Neural crest cell (in vitro differentiated cells): ENCODE results near the gene KCNV2. TPM values are rescaled to one million over a fixed set of nuclear protein-coding genes. Genes with fewer than 3 reads are reported as not detected.

Experiments
- DNase-seq: peaks from one replicate; pipeline ENCODE4 v3.0.0; 2021; ENCODE audit warnings: low read depth, mixed read lengths, low spot score
- H3K27ac Mint-ChIP-seq: one replicate; pipeline ENCODE4 v1.8.0; 2021; ENCODE audit warnings: mild to moderate bottlenecking, mixed read lengths; ENCODE audit not compliant: unreplicated experiment
- H3K27me3 Mint-ChIP-seq: 2 replicates; pipeline ENCODE4 v1.8.0; 2021; ENCODE audit warnings: low read depth, mild to moderate bottlenecking, mixed read lengths
- H3K36me3 Mint-ChIP-seq: 2 replicates; pipeline ENCODE4 v1.8.0; 2021; ENCODE audit warnings: low read depth, mild to moderate bottlenecking, mixed read lengths
- H3K4me1 Mint-ChIP-seq: 2 replicates; pipeline ENCODE4 v1.8.0; 2021; ENCODE audit warnings: mixed read lengths
- H3K4me3 Mint-ChIP-seq: one replicate; pipeline ENCODE4 v1.8.0; 2021; ENCODE audit warnings: mild to moderate bottlenecking, mixed read lengths
- H3K9me3 Mint-ChIP-seq: 2 replicates; pipeline ENCODE4 v1.8.0; 2021; ENCODE audit warnings: mixed read lengths
- total RNA-seq: library from RNA; stranded (reverse); gene quantifications from 2 replicates; pipeline ENCODE4 v1.2.1, GENCODE V29; 2021
- TF ChIP-seq, protein P1 (sequence below): fragments of 200-600 bp; sonication (generic); conservative IDR thresholded peaks from 2 replicates; pipeline ENCODE4 v1.5.0; 2021; ENCODE audit warnings: antibody characterized with exemption, mild to moderate bottlenecking

Gene KCNV2
- total RNA-seq, 1 donor from 2014 or later = not detected

DNA sequence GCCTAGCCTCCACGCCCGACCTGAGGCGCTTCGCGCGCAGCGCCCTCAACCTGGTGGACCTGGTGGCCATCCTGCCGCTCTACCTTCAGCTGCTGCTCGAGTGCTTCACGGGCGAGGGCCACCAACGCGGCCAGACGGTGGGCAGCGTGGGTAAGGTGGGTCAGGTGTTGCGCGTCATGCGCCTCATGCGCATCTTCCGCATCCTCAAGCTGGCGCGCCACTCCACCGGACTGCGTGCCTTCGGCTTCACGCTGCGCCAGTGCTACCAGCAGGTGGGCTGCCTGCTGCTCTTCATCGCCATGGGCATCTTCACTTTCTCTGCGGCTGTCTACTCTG, 1.4 kb downstream of the KCNV2 start:
- Mint-ChIP-seq H3K36me3 (peaks cover 24% of the 10 kb centered on the region), H3K4me1 (peaks cover 11% of the 10 kb centered on the region), H3K4me3 (no peak overlapping the region), H3K27ac (no peak overlapping the region), H3K9me3 (peaks cover 5% of the 10 kb centered on the region), H3K27me3 (no peaks in the 10 kb centered on the region)
- TF ChIP-seq, protein P1, sequence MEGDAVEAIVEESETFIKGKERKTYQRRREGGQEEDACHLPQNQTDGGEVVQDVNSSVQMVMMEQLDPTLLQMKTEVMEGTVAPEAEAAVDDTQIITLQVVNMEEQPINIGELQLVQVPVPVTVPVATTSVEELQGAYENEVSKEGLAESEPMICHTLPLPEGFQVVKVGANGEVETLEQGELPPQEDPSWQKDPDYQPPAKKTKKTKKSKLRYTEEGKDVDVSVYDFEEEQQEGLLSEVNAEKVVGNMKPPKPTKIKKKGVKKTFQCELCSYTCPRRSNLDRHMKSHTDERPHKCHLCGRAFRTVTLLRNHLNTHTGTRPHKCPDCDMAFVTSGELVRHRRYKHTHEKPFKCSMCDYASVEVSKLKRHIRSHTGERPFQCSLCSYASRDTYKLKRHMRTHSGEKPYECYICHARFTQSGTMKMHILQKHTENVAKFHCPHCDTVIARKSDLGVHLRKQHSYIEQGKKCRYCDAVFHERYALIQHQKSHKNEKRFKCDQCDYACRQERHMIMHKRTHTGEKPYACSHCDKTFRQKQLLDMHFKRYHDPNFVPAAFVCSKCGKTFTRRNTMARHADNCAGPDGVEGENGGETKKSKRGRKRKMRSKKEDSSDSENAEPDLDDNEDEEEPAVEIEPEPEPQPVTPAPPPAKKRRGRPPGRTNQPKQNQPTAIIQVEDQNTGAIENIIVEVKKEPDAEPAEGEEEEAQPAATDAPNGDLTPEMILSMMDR = no peak
- DNase-seq = no peak

DNA sequence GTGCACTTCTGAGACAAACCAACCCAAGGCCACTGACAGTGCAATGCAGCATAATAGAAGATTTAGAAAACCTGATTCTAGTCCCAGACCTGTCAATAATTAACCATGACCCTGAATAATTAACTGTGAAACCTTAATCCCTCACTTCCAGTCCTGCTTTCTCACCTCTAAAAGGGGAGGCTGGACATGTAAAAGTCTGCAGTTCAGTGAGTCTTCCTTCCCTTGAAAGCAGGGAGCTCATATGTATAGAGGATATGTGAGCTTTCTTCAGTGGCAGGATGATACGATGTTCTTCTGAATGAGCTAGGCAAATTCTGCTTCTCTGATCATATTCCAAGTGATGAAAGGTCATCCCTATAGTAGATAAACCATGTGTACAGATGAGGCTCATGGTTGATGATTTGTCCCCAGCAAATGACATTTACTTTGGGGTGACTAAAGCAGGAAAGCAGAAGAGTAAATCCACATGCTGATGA, 2.9 kb downstream of the KCNV2 start:
- peaks cover 22% of the 10 kb centered on the region for H3K36me3 Mint-ChIP-seq
- no peaks in the 10 kb centered on the region for H3K27me3 Mint-ChIP-seq
- TF ChIP-seq, protein P1 = no peak
- H3K9me3 Mint-ChIP-seq = peaks cover 3% of the 10 kb centered on the region
- DNase-seq = no peak
- no peak overlapping the region for H3K4me3 Mint-ChIP-seq
- peaks cover 18% of the 10 kb centered on the region for H3K4me1 Mint-ChIP-seq
- no peak overlapping the region for H3K27ac Mint-ChIP-seq

DNA sequence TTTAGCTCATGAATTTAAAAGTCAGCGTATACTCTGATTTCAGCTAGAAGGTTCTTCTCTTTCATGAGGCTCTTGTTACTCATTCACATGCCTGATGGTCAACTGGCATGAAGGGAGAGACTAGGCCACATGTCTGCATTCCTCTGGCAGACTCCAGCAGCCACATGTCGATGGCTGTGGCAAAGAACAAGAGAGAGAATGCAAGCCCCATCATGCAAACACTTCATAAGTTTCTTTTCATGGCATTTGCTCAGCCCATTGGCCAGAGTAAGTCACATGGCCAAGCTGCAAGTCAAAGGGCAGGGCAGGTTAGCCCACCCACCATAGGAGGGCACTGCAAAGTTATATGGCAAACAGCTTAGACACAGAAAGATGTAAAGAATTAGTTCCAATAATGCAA, 5.4 kb downstream of the KCNV2 start:
- no peak for DNase-seq
- Mint-ChIP-seq H3K4me1 (peaks cover 22% of the 10 kb centered on the region), H3K36me3 (peaks cover 13% of the 10 kb centered on the region), H3K27me3 (no peaks in the 10 kb centered on the region), H3K4me3 (peak overlapping the region; percentile 54), H3K9me3 (peaks cover 3% of the 10 kb centered on the region), H3K27ac (peak overlapping the region; percentile 40)
- TF ChIP-seq, protein P1 = no peak

DNA sequence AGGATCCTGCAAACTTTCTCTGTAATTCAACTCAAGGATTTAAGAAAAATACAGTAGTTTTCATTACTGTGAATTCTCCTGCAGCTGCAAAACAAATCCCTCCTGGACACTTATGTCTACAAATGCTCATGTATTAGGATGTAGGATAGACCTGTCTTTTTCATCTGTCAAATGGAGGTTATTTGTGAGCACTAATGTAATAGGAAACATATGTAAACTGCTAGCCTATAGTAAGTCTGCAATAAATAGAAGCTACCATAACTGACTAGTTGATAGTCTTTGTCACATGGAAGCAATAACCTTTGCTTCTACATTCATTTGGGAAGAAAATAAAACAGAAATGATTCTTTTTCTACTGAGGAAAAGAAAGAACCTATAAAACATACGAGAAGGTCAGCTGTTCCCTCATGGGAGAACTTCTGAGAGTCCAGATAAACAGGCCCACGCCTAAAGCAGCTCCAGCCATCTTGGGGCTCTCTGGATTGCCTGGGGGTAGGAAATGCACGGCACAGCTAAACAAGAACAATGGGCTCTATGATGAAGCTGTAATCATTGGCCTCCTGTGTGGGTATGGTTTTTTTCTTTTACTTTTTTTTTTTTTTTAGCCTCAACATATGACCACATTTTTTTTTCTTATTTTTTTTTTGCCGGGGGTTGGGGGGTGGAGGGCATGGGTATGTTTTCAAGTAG, 6.2 kb downstream of the KCNV2 start:
- Mint-ChIP-seq H3K9me3 (peaks cover 7% of the 10 kb centered on the region), H3K4me3 (peak overlapping the region; percentile 62), H3K36me3 (peaks cover 15% of the 10 kb centered on the region), H3K27ac (peak overlapping the region; percentile 91), H3K27me3 (no peaks in the 10 kb centered on the region), H3K4me1 (peaks cover 30% of the 10 kb centered on the region)
- DNase-seq = peak; percentile 39
- TF ChIP-seq, protein P1 = no peak

DNA sequence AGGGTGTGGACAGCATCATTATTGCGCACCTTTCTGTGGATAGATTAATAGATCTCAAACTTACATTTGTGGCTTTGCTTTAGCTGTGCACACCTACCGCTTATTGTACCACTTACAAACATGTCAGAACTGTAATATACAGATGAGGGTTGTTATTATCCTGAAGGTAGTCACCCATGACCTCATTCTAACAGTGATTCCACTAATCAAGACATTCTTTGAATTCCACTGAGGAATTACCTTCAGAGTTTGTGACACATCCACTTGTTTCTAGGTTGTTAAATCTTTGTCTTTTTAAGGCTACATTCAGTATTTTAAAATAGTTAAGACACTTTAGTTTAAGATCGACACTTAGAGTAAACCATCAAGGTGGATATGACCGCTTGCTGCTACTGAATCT, 7.8 kb downstream of the KCNV2 start:
- DNase-seq = no peak
- no peak overlapping the region for H3K4me3 Mint-ChIP-seq
- peaks cover 30% of the 10 kb centered on the region for H3K4me1 Mint-ChIP-seq
- TF ChIP-seq, protein P1 = no peak
- H3K27me3 Mint-ChIP-seq = no peaks in the 10 kb centered on the region
- no peak overlapping the region for H3K27ac Mint-ChIP-seq
- H3K36me3 Mint-ChIP-seq = peaks cover 9% of the 10 kb centered on the region
- peaks cover 7% of the 10 kb centered on the region for H3K9me3 Mint-ChIP-seq
